Measurements from ENCODE around the gene SEBOX.

Gene SEBOX

GRCh38 chr17:28326114-28326513, 38.9 kb downstream of the SEBOX start:
- Mint-ChIP-seq H3K4me3 (no peak overlapping the region), H3K27ac (peak overlapping the region in 1 of 2 donors; percentile 15), H3K4me1 (peaks cover 19% of the 10 kb centered on the region), H3K27me3 (no peaks in the 10 kb centered on the region), H3K9me3 (no peaks in the 10 kb centered on the region)
- ATAC-seq (no peak), DNase-seq (no peak)

GRCh38 chr17:28325211-28325610, 39.8 kb downstream of the SEBOX start:
- Mint-ChIP-seq H3K4me1 (peaks cover 28% of the 10 kb centered on the region), H3K27ac (no peak overlapping the region), H3K27me3 (no peaks in the 10 kb centered on the region), H3K9me3 (no peaks in the 10 kb centered on the region), H3K4me3 (no peak overlapping the region)
- no peak for ATAC-seq
- no peak for DNase-seq

GRCh38 chr17:28324781-28325180, 40.2 kb downstream of the SEBOX start:
- no peak for ATAC-seq
- no peaks in the 10 kb centered on the region for H3K9me3 Mint-ChIP-seq
- H3K4me3 Mint-ChIP-seq: no peak overlapping the region
- no peaks in the 10 kb centered on the region for H3K27me3 Mint-ChIP-seq
- DNase-seq: no peak
- peaks cover 32% of the 10 kb centered on the region for H3K4me1 Mint-ChIP-seq
- H3K27ac Mint-ChIP-seq: no peak overlapping the region

GRCh38 chr17:28324267-28324745, 40.7 kb downstream of the SEBOX start:
- H3K4me1 Mint-ChIP-seq: peaks cover 37% of the 10 kb centered on the region
- H3K9me3 Mint-ChIP-seq: no peaks in the 10 kb centered on the region
- H3K27ac Mint-ChIP-seq: no peak overlapping the region
- ATAC-seq (no peak), DNase-seq (no peak)
- no peaks in the 10 kb centered on the region for H3K27me3 Mint-ChIP-seq
- no peak overlapping the region for H3K4me3 Mint-ChIP-seq

GRCh38 chr17:28320215-28321061, 44.6 kb downstream of the SEBOX start:
- Mint-ChIP-seq H3K4me3 (peak overlapping the region; percentile 87 to 95), H3K9me3 (no peaks in the 10 kb centered on the region), H3K27me3 (no peaks in the 10 kb centered on the region), H3K27ac (peak overlapping the region; percentile 49 to 52), H3K4me1 (peaks cover 48% of the 10 kb centered on the region)
- DNase-seq (no peak), ATAC-seq (no peak)

- Mint-ChIP-seq H3K27ac (peak overlapping the region; percentile 95 to 99), H3K27me3 (no peaks in the 10 kb centered on the region), H3K4me3 (peak overlapping the region; percentile 87 to 95), H3K9me3 (no peaks in the 10 kb centered on the region), H3K4me1 (peaks cover 48% of the 10 kb centered on the region)
- DNase-seq (no peak), ATAC-seq (no peak)
Measured at GRCh38 chr17:28319598-28319935, 45.4 kb downstream of the SEBOX start.

GRCh38 chr17:28318759-28319597, 46.0 kb downstream of the SEBOX start, which contains the start of gene TMEM97:
Gene TMEM97 (plus strand): TSS chr17:28319200. CDS start chr17:28319240, 40 bp downstream.
- DNase-seq: peak; percentile 93 to 96
- ATAC-seq: peak; percentile 98
- H3K4me3 Mint-ChIP-seq: peak within 1 kb of the TSS; percentile 87 to 95
- H3K27me3 Mint-ChIP-seq: no peaks in the 10 kb centered on the region
- no peaks in the 10 kb centered on the region for H3K9me3 Mint-ChIP-seq
- H3K4me1 Mint-ChIP-seq: peaks cover 48% of the 10 kb centered on the region
- H3K27ac Mint-ChIP-seq: peak within 1 kb of the TSS; percentile 95 to 99

- Mint-ChIP-seq H3K27me3 (no peaks in the 10 kb centered on the region), H3K4me1 (peaks cover 48% of the 10 kb centered on the region), H3K4me3 (peak overlapping the region; percentile 87 to 95), H3K27ac (peak overlapping the region; percentile 74 to 94), H3K9me3 (no peaks in the 10 kb centered on the region)
- DNase-seq (peak in 1 of 2 donors; percentile 19), ATAC-seq (peak; percentile 10)
Measured at GRCh38 chr17:28317966-28318758, 46.8 kb downstream of the SEBOX start.

GRCh38 chr17:28317099-28317965, 47.7 kb downstream of the SEBOX start:
- Mint-ChIP-seq H3K27ac (no peak overlapping the region), H3K27me3 (no peaks in the 10 kb centered on the region), H3K4me3 (peak overlapping the region; percentile 87 to 95), H3K9me3 (no peaks in the 10 kb centered on the region), H3K4me1 (peaks cover 48% of the 10 kb centered on the region)
- no peak for DNase-seq
- no peak for ATAC-seq

- Mint-ChIP-seq H3K4me3 (no peak overlapping the region), H3K27ac (no peak overlapping the region), H3K9me3 (no peaks in the 10 kb centered on the region), H3K4me1 (peaks cover 40% of the 10 kb centered on the region), H3K27me3 (no peaks in the 10 kb centered on the region)
- DNase-seq (no peak), ATAC-seq (no peak)
Measured at GRCh38 chr17:28315846-28316705, 48.9 kb downstream of the SEBOX start.

- Mint-ChIP-seq H3K4me3 (no peak overlapping the region), H3K27me3 (no peaks in the 10 kb centered on the region), H3K4me1 (peaks cover 22% of the 10 kb centered on the region), H3K9me3 (no peaks in the 10 kb centered on the region), H3K27ac (no peak overlapping the region)
- ATAC-seq: no peak
- DNase-seq: no peak
Measured at GRCh38 chr17:28313841-28314240, 51.2 kb downstream of the SEBOX start.
